ENCODE data around the gene RAB43. TPM values are rescaled to one million over a fixed set of nuclear protein-coding genes. Genes with fewer than 3 reads are reported as not detected.

The RAB43 gene
- total and polyA plus RNA-seq, 7 donors = 0.62 to 5.1 (median 1.6) TPM

DNA sequence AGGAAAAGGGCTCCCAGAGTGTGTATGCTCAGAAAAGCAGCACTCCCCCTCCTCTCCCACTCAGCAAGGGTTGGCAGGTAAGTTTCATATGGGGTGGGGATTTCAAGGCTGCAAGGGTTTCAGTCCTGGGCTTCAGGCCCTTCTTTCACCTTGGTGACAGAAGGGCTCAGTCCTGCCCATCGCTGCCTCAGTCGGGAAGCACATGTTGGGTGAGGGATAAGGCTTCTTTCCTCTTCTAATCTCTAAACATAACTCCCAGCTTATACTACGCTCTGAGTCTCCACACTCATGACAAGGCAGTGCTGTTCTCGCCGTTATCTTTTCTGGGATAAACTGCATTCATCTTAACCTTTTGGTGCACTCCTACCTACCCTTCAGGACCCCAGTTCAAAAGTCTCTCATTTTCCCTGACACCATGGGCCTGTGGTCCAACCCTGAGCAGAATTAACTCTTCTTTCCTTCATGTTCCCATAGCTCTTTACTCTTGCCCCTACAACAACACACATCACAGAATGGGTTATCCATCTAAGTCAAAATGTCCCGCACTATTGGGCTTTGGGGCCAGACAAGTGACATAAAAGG is 17.0 kb downstream of the RAB43 start:
- intact Hi-C loops (cut with DNase I) = loop anchor here in 1 of 2 donors (10.0 kb wide), 1 partner anchor 50 kb away; no protein-coding TSS in a partner anchor
- no peak overlapping the region for H3K27ac ChIP-seq
- no peak for DNase-seq
- H3K36me3 ChIP-seq (ENCODE audit: insufficient read depth in 1 of 2, low read depth in 1 of 2) = peaks cover 0 to 2% of the 10 kb centered on the region in 2 donors
- no peaks in the 10 kb centered on the region for H3K9me3 ChIP-seq
- TF ChIP-seq CTCF (IDR thresholded peaks at IDR 0.05) = no peak
- 94 to 97% (median 95%) methylated on average over 6 of the region's 6 CpGs for WGBS, 3 donors
- H3K4me1 ChIP-seq = no peaks in the 10 kb centered on the region
- ATAC-seq = no peak
- H3K27me3 ChIP-seq (ENCODE audit: insufficient read depth in 3 of 3, low read length in 2 of 3) = no peaks in the 10 kb centered on the region
- no peak overlapping the region for H3K4me3 ChIP-seq

GRCh38 chr3:129104051-129104450 is 17.6 kb downstream of the RAB43 start:
- DNase-seq (no peak), ATAC-seq (no peak)
- H3K4me3 ChIP-seq = no peak overlapping the region
- no peak overlapping the region for H3K27ac ChIP-seq
- WGBS, 3 donors = 92 to 97% (median 96%) methylated on average over 6 of the region's 6 CpGs
- intact Hi-C loops (cut with DNase I) = loop anchor here in 1 of 2 donors (10.0 kb wide), 1 partner anchor 49 kb away; no protein-coding TSS in a partner anchor
- H3K36me3 ChIP-seq (ENCODE audit: insufficient read depth in 1 of 2, low read depth in 1 of 2) = peaks cover 2% of the 10 kb centered on the region in 2 donors
- no peaks in the 10 kb centered on the region for H3K27me3 ChIP-seq (ENCODE audit: insufficient read depth in 3 of 3, low read length in 2 of 3)
- H3K4me1 ChIP-seq = no peaks in the 10 kb centered on the region
- no peak for TF ChIP-seq CTCF (IDR thresholded peaks at IDR 0.05)
- H3K9me3 ChIP-seq = no peaks in the 10 kb centered on the region

GRCh38 chr3:129103296-129103695 is 18.3 kb downstream of the RAB43 start:
- ATAC-seq (no peak), DNase-seq (no peak)
- Histone ChIP-seq H3K9me3 (no peaks in the 10 kb centered on the region), H3K27ac (no peak overlapping the region), H3K4me1 (no peaks in the 10 kb centered on the region), H3K27me3 (ENCODE audit: insufficient read depth in 3 of 3, low read length in 2 of 3) (no peaks in the 10 kb centered on the region), H3K36me3 (ENCODE audit: insufficient read depth in 1 of 2, low read depth in 1 of 2) (peaks cover 2 to 4% of the 10 kb centered on the region in 2 donors), H3K4me3 (no peak overlapping the region)
- TF ChIP-seq CTCF (IDR thresholded peaks at IDR 0.05) = no peak
- 84 to 92% (median 88%) methylated on average over 7 of the region's 7 CpGs for WGBS, 3 donors
- intact Hi-C loops (cut with DNase I) = loop anchor here in 1 of 2 donors (10.0 kb wide), 1 partner anchor 48 kb away; no protein-coding TSS in a partner anchor

- intact Hi-C loops (cut with DNase I) = loop anchor here in 1 of 2 donors (10.0 kb wide), 1 partner anchor 47 kb away; no protein-coding TSS in a partner anchor
- ATAC-seq (no peak), DNase-seq (no peak)
- no peaks in the 10 kb centered on the region for H3K9me3 ChIP-seq
- no peak overlapping the region for H3K4me3 ChIP-seq
- no peaks in the 10 kb centered on the region for H3K27me3 ChIP-seq (ENCODE audit: insufficient read depth in 3 of 3, low read length in 2 of 3)
- TF ChIP-seq CTCF (IDR thresholded peaks at IDR 0.05) = no peak
- H3K27ac ChIP-seq = no peak overlapping the region
- H3K36me3 ChIP-seq (ENCODE audit: insufficient read depth in 1 of 2, low read depth in 1 of 2) = peaks cover 2 to 4% of the 10 kb centered on the region in 2 donors
- WGBS, 3 donors = 79 to 80% (median 80%) methylated on average over 12 of the region's 12 CpGs
- H3K4me1 ChIP-seq = no peaks in the 10 kb centered on the region
Observed at GRCh38 chr3:129101370-129102138, 20.1 kb downstream of the RAB43 start.
